ENCODE data around the gene ETV3.
A peak's percentile ranks its signal among the peaks of the same experiment; 100 is the strongest.

ETV3 gene

DNA sequence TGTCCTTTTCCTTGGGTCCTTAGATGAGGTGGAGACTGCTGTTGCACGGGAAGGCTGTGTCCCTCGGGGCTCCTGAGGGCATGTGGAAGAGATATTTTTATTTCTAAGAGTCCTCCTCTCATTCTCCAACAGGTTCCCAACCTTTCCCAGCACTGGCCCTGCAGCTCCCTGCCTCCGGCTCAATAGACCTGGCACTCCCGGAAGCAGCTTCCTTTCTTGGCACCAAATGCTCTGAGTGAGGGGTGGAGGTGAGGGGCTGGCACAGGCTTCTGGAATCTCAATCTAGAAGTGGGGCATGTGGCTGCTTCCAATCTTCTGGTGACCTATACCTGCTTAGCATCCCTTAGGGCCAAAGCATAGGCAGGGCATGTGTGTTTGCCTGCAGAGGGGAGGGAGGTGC, 43.1 kb downstream of the ETV3 start:
- no peaks in the 10 kb centered on the region for H3K36me3 ChIP-seq (ENCODE audit: control insufficient read depth, insufficient read depth, low read length)
- H2BK15ac ChIP-seq (replicated peaks; ENCODE audit: low read depth) = no peak overlapping the region
- no peak overlapping the region for H3K4ac ChIP-seq (ENCODE audit: low read depth, low read length)
- no peak overlapping the region for H3K9ac ChIP-seq (ENCODE audit: low read length)
- H3K56ac ChIP-seq (ENCODE audit: low read length) = no peak overlapping the region
- H4K5ac ChIP-seq (ENCODE audit: low read length) = no peak overlapping the region
- H3K18ac ChIP-seq (ENCODE audit: low read length) = no peak overlapping the region
- no CpG with 5 or more reads among the region's 4 CpGs for WGBS (ENCODE audit: extremely low coverage, insufficient coverage, low lambda C conversion rate)
- no peaks in the 10 kb centered on the region for H3K4me1 ChIP-seq (ENCODE audit: control insufficient read depth, low read depth, low read length)
- no peak overlapping the region for H2BK5ac ChIP-seq (ENCODE audit: low read length)
- DNase-seq = no peak
- H3K79me2 ChIP-seq (ENCODE audit: control insufficient read depth, insufficient read depth, low read length) = no peaks in the 10 kb centered on the region
- no peaks in the 10 kb centered on the region for H3K27me3 ChIP-seq (ENCODE audit: insufficient read depth, low read length, poor library complexity)
- H3K23ac ChIP-seq (ENCODE audit: low read length) = no peak overlapping the region
- H3K4me3 ChIP-seq (ENCODE audit: low read length) = no peak overlapping the region
- no peak overlapping the region for H3K4me2 ChIP-seq (ENCODE audit: low read length)
- H2BK120ac ChIP-seq (ENCODE audit: low read depth, low read length) = no peak overlapping the region
- no peaks in the 10 kb centered on the region for H3K79me1 ChIP-seq (ENCODE audit: low read length)
- no peak overlapping the region for H3K27ac ChIP-seq (ENCODE audit: low read depth, low read length)
- H4K8ac ChIP-seq (ENCODE audit: low read depth, low read length) = no peak overlapping the region
- H2AK5ac ChIP-seq (ENCODE audit: low read length) = no peak overlapping the region

DNA sequence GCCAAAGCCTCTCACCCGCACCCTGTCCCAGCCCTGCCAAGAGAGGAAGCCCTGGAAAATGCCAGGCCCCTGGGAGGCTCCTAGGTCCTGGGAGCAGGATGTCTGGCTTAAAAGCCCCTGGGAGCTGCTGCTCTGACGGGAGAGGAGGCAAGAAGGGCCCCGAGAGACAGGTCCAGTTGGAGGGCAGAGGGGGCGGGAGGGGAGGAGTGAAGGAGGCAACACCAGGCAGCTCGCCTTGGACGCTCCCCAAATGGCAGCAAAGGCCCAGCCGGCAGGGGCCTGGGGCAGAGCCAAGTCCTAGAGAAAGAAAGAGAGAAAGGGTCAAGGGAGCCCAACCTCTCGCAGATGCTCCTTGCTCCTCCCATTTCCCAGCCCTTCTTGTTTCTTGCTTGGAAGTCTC, 45.4 kb downstream of the ETV3 start:
- WGBS (ENCODE audit: extremely low coverage, insufficient coverage, low lambda C conversion rate) = no CpG with 5 or more reads among the region's 8 CpGs
- Histone ChIP-seq H3K56ac (ENCODE audit: low read length) (no peak overlapping the region), H3K36me3 (ENCODE audit: control insufficient read depth, insufficient read depth, low read length) (no peaks in the 10 kb centered on the region)

GRCh38 chr1:157091668-157092273, 46.4 kb downstream of the ETV3 start:
- H2AK5ac ChIP-seq (ENCODE audit: low read length) = no peak overlapping the region
- no peak overlapping the region for H3K56ac ChIP-seq (ENCODE audit: low read length)
- no peak overlapping the region for H2BK15ac ChIP-seq (replicated peaks; ENCODE audit: low read depth)
- WGBS (ENCODE audit: extremely low coverage, insufficient coverage, low lambda C conversion rate) = no CpG with 5 or more reads among the region's 4 CpGs
- no peak overlapping the region for H3K27ac ChIP-seq (ENCODE audit: low read depth, low read length)
- no peak overlapping the region for H3K4ac ChIP-seq (ENCODE audit: low read depth, low read length)
- no peak overlapping the region for H4K5ac ChIP-seq (ENCODE audit: low read length)
- no peak overlapping the region for H4K8ac ChIP-seq (ENCODE audit: low read depth, low read length)
- no peak overlapping the region for H3K23ac ChIP-seq (ENCODE audit: low read length)
- H3K36me3 ChIP-seq (ENCODE audit: control insufficient read depth, insufficient read depth, low read length) = no peaks in the 10 kb centered on the region
- H3K79me1 ChIP-seq (ENCODE audit: low read length) = no peaks in the 10 kb centered on the region
- H2BK5ac ChIP-seq (ENCODE audit: low read length) = no peak overlapping the region
- no peak overlapping the region for H2BK120ac ChIP-seq (ENCODE audit: low read depth, low read length)
- H3K4me3 ChIP-seq (ENCODE audit: low read length) = no peak overlapping the region
- H3K18ac ChIP-seq (ENCODE audit: low read length) = no peak overlapping the region
- H3K4me1 ChIP-seq (ENCODE audit: control insufficient read depth, low read depth, low read length) = no peaks in the 10 kb centered on the region
- no peaks in the 10 kb centered on the region for H3K27me3 ChIP-seq (ENCODE audit: insufficient read depth, low read length, poor library complexity)
- H3K79me2 ChIP-seq (ENCODE audit: control insufficient read depth, insufficient read depth, low read length) = no peaks in the 10 kb centered on the region
- H3K4me2 ChIP-seq (ENCODE audit: low read length) = no peak overlapping the region
- DNase-seq = no peak
- no peak overlapping the region for H3K9ac ChIP-seq (ENCODE audit: low read length)

More for the DNA sequence above, 45.4 kb downstream of the ETV3 start:
- Histone ChIP-seq H4K8ac (ENCODE audit: low read depth, low read length) (no peak overlapping the region), H3K79me2 (ENCODE audit: control insufficient read depth, insufficient read depth, low read length) (no peaks in the 10 kb centered on the region), H3K9ac (ENCODE audit: low read length) (no peak overlapping the region), H3K4me1 (ENCODE audit: control insufficient read depth, low read depth, low read length) (no peaks in the 10 kb centered on the region), H3K27me3 (ENCODE audit: insufficient read depth, low read length, poor library complexity) (no peaks in the 10 kb centered on the region), H3K27ac (ENCODE audit: low read depth, low read length) (no peak overlapping the region), H3K79me1 (ENCODE audit: low read length) (no peaks in the 10 kb centered on the region), H4K5ac (ENCODE audit: low read length) (no peak overlapping the region), H2AK5ac (ENCODE audit: low read length) (no peak overlapping the region), H3K4ac (ENCODE audit: low read depth, low read length) (no peak overlapping the region), H3K4me2 (ENCODE audit: low read length) (no peak overlapping the region), H2BK5ac (ENCODE audit: low read length) (no peak overlapping the region), H3K18ac (ENCODE audit: low read length) (peak overlapping the region; percentile 2), H3K4me3 (ENCODE audit: low read length) (no peak overlapping the region), H3K23ac (ENCODE audit: low read length) (no peak overlapping the region), H2BK120ac (ENCODE audit: low read depth, low read length) (no peak overlapping the region), H2BK15ac (replicated peaks; ENCODE audit: low read depth) (no peak overlapping the region)
- no peak for DNase-seq

- Histone ChIP-seq H3K79me1 (ENCODE audit: low read length) (no peaks in the 10 kb centered on the region), H3K4ac (ENCODE audit: low read depth, low read length) (no peak overlapping the region), H3K27ac (ENCODE audit: low read depth, low read length) (no peak overlapping the region), H3K9ac (ENCODE audit: low read length) (no peak overlapping the region), H2BK120ac (ENCODE audit: low read depth, low read length) (no peak overlapping the region), H2BK15ac (replicated peaks; ENCODE audit: low read depth) (no peak overlapping the region), H4K5ac (ENCODE audit: low read length) (no peak overlapping the region), H3K36me3 (ENCODE audit: control insufficient read depth, insufficient read depth, low read length) (no peaks in the 10 kb centered on the region), H2AK5ac (ENCODE audit: low read length) (no peak overlapping the region), H3K4me1 (ENCODE audit: control insufficient read depth, low read depth, low read length) (no peaks in the 10 kb centered on the region), H3K56ac (ENCODE audit: low read length) (no peak overlapping the region), H3K27me3 (ENCODE audit: insufficient read depth, low read length, poor library complexity) (no peaks in the 10 kb centered on the region), H2BK5ac (ENCODE audit: low read length) (no peak overlapping the region), H3K18ac (ENCODE audit: low read length) (no peak overlapping the region), H4K8ac (ENCODE audit: low read depth, low read length) (no peak overlapping the region), H3K4me2 (ENCODE audit: low read length) (no peak overlapping the region), H3K23ac (ENCODE audit: low read length) (no peak overlapping the region), H3K4me3 (ENCODE audit: low read length) (no peak overlapping the region), H3K79me2 (ENCODE audit: control insufficient read depth, insufficient read depth, low read length) (no peaks in the 10 kb centered on the region)
- DNase-seq = no peak
- WGBS (ENCODE audit: extremely low coverage, insufficient coverage, low lambda C conversion rate) = no CpG with 5 or more reads among the region's 4 CpGs
These were observed 47.0 kb downstream of the ETV3 start for GRCh38 chr1:157091186-157091585.

GRCh38 chr1:157090771-157091170, 47.4 kb downstream of the ETV3 start:
- H3K4me3 ChIP-seq (ENCODE audit: low read length) = no peak overlapping the region
- no peak overlapping the region for H4K8ac ChIP-seq (ENCODE audit: low read depth, low read length)
- H4K5ac ChIP-seq (ENCODE audit: low read length) = no peak overlapping the region
- H3K9ac ChIP-seq (ENCODE audit: low read length) = no peak overlapping the region
- H3K23ac ChIP-seq (ENCODE audit: low read length) = no peak overlapping the region
- no peak overlapping the region for H3K4me2 ChIP-seq (ENCODE audit: low read length)
- H3K36me3 ChIP-seq (ENCODE audit: control insufficient read depth, insufficient read depth, low read length) = no peaks in the 10 kb centered on the region
- H3K56ac ChIP-seq (ENCODE audit: low read length) = no peak overlapping the region
- no peaks in the 10 kb centered on the region for H3K27me3 ChIP-seq (ENCODE audit: insufficient read depth, low read length, poor library complexity)
- no peaks in the 10 kb centered on the region for H3K79me2 ChIP-seq (ENCODE audit: control insufficient read depth, insufficient read depth, low read length)
- no peaks in the 10 kb centered on the region for H3K79me1 ChIP-seq (ENCODE audit: low read length)
- H2BK120ac ChIP-seq (ENCODE audit: low read depth, low read length) = no peak overlapping the region
- no CpG with 5 or more reads among the region's 3 CpGs for WGBS (ENCODE audit: extremely low coverage, insufficient coverage, low lambda C conversion rate)
- no peak overlapping the region for H3K18ac ChIP-seq (ENCODE audit: low read length)
- no peak overlapping the region for H2BK5ac ChIP-seq (ENCODE audit: low read length)
- H3K4ac ChIP-seq (ENCODE audit: low read depth, low read length) = peak overlapping the region; percentile 5
- DNase-seq = no peak
- H3K27ac ChIP-seq (ENCODE audit: low read depth, low read length) = no peak overlapping the region
- H2BK15ac ChIP-seq (replicated peaks; ENCODE audit: low read depth) = no peak overlapping the region
- no peak overlapping the region for H2AK5ac ChIP-seq (ENCODE audit: low read length)
- H3K4me1 ChIP-seq (ENCODE audit: control insufficient read depth, low read depth, low read length) = no peaks in the 10 kb centered on the region

GRCh38 chr1:157090196-157090647, 48.0 kb downstream of the ETV3 start:
- Histone ChIP-seq H3K4me2 (ENCODE audit: low read length) (no peak overlapping the region), H3K56ac (ENCODE audit: low read length) (peak overlapping the region; percentile 62), H3K9ac (ENCODE audit: low read length) (no peak overlapping the region), H3K18ac (ENCODE audit: low read length) (no peak overlapping the region), H3K79me2 (ENCODE audit: control insufficient read depth, insufficient read depth, low read length) (no peaks in the 10 kb centered on the region), H3K4me3 (ENCODE audit: low read length) (no peak overlapping the region), H4K5ac (ENCODE audit: low read length) (no peak overlapping the region), H2BK120ac (ENCODE audit: low read depth, low read length) (no peak overlapping the region), H2BK15ac (replicated peaks; ENCODE audit: low read depth) (no peak overlapping the region), H4K8ac (ENCODE audit: low read depth, low read length) (no peak overlapping the region), H3K4ac (ENCODE audit: low read depth, low read length) (no peak overlapping the region), H3K23ac (ENCODE audit: low read length) (no peak overlapping the region), H3K4me1 (ENCODE audit: control insufficient read depth, low read depth, low read length) (no peaks in the 10 kb centered on the region), H3K79me1 (ENCODE audit: low read length) (no peaks in the 10 kb centered on the region), H3K36me3 (ENCODE audit: control insufficient read depth, insufficient read depth, low read length) (no peaks in the 10 kb centered on the region), H3K27ac (ENCODE audit: low read depth, low read length) (no peak overlapping the region), H2AK5ac (ENCODE audit: low read length) (no peak overlapping the region), H3K27me3 (ENCODE audit: insufficient read depth, low read length, poor library complexity) (no peaks in the 10 kb centered on the region), H2BK5ac (ENCODE audit: low read length) (no peak overlapping the region)
- peak; percentile 88 for DNase-seq
- no CpG with 5 or more reads among the region's 10 CpGs for WGBS (ENCODE audit: extremely low coverage, insufficient coverage, low lambda C conversion rate)

All from mesendoderm (in vitro differentiated cells).